ENCODE data around the gene MAN1A1.

Gene MAN1A1

DNA sequence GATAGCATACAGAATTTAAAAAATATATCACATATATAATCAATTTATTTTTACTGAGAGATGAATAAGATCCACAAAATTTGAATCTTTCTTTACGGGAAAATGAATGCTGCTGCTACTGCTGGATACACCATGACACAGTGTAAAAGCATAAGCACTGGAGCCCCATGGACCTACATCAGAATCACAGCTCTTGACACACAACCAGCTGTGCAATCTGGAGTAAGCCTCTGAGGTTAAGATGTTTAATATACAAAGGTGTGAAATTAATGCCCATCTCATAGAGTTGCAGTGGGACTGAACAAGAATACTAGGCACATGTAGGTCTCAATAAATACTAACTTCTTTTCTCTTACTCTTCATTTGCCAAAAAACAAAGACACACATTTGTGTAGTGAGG lies 48.1 kb downstream of the MAN1A1 start:
- TF ChIP-seq SPI1 (IDR thresholded peaks at IDR 0.05; ENCODE audit: borderline replicate concordance, low read depth) (no peak), POLR2AphosphoS5 (IDR thresholded peaks at IDR 0.05; ENCODE audit: low read depth) (no peak), GABPA (IDR thresholded peaks at IDR 0.05; ENCODE audit: low read depth) (no peak)
- TF ChIP-seq, protein P1, sequence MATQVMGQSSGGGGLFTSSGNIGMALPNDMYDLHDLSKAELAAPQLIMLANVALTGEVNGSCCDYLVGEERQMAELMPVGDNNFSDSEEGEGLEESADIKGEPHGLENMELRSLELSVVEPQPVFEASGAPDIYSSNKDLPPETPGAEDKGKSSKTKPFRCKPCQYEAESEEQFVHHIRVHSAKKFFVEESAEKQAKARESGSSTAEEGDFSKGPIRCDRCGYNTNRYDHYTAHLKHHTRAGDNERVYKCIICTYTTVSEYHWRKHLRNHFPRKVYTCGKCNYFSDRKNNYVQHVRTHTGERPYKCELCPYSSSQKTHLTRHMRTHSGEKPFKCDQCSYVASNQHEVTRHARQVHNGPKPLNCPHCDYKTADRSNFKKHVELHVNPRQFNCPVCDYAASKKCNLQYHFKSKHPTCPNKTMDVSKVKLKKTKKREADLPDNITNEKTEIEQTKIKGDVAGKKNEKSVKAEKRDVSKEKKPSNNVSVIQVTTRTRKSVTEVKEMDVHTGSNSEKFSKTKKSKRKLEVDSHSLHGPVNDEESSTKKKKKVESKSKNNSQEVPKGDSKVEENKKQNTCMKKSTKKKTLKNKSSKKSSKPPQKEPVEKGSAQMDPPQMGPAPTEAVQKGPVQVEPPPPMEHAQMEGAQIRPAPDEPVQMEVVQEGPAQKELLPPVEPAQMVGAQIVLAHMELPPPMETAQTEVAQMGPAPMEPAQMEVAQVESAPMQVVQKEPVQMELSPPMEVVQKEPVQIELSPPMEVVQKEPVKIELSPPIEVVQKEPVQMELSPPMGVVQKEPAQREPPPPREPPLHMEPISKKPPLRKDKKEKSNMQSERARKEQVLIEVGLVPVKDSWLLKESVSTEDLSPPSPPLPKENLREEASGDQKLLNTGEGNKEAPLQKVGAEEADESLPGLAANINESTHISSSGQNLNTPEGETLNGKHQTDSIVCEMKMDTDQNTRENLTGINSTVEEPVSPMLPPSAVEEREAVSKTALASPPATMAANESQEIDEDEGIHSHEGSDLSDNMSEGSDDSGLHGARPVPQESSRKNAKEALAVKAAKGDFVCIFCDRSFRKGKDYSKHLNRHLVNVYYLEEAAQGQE (IDR thresholded peaks at IDR 0.05; ENCODE audit: insufficient replicate concordance, low read depth), result no peak
- TF ChIP-seq, protein P2, sequence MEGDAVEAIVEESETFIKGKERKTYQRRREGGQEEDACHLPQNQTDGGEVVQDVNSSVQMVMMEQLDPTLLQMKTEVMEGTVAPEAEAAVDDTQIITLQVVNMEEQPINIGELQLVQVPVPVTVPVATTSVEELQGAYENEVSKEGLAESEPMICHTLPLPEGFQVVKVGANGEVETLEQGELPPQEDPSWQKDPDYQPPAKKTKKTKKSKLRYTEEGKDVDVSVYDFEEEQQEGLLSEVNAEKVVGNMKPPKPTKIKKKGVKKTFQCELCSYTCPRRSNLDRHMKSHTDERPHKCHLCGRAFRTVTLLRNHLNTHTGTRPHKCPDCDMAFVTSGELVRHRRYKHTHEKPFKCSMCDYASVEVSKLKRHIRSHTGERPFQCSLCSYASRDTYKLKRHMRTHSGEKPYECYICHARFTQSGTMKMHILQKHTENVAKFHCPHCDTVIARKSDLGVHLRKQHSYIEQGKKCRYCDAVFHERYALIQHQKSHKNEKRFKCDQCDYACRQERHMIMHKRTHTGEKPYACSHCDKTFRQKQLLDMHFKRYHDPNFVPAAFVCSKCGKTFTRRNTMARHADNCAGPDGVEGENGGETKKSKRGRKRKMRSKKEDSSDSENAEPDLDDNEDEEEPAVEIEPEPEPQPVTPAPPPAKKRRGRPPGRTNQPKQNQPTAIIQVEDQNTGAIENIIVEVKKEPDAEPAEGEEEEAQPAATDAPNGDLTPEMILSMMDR (IDR thresholded peaks at IDR 0.05; ENCODE audit: insufficient read depth, low read length), result no peak
- no peak for DNase-seq (ENCODE audit: low read depth in 1 of 2, low spot score in 1 of 2)
- no peak overlapping the region for H3K4me3 ChIP-seq (replicated peaks; ENCODE audit: insufficient read depth, low read length)
- H3K27ac ChIP-seq (replicated peaks), result no peak overlapping the region
- H3K27me3 ChIP-seq (ENCODE audit: insufficient read depth, poor library complexity, severe bottlenecking), result no peaks in the 10 kb centered on the region

DNA sequence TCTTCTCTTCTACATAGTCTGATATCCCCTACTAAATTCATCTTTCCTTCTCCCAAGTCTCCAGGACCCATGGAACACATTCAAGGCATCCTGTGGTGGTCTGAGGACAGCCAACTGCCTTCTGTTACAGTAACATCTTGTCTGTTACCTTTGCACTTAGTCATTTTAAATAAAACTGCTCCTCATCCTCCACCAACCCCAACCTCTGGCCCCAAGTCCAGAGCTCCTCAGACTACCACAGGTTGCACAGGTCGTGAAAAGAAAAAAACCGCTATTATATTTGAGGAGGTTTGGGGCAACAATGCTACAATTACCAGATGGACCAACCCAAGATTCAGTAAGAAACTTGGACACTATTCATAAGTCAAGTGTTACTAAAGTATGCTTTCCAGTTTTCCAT lies 49.9 kb downstream of the MAN1A1 start:
- TF ChIP-seq, protein P1 (IDR thresholded peaks at IDR 0.05; ENCODE audit: insufficient replicate concordance, low read depth), result no peak
- TF ChIP-seq, protein P2 (IDR thresholded peaks at IDR 0.05; ENCODE audit: insufficient read depth, low read length), result no peak
- TF ChIP-seq SPI1 (IDR thresholded peaks at IDR 0.05; ENCODE audit: borderline replicate concordance, low read depth), result no peak
- no peak for TF ChIP-seq POLR2AphosphoS5 (IDR thresholded peaks at IDR 0.05; ENCODE audit: low read depth)
- TF ChIP-seq GABPA (IDR thresholded peaks at IDR 0.05; ENCODE audit: low read depth), result no peak
- H3K27ac ChIP-seq (replicated peaks), result no peak overlapping the region
- no peak for DNase-seq (ENCODE audit: low read depth in 1 of 2, low spot score in 1 of 2)
- no peaks in the 10 kb centered on the region for H3K27me3 ChIP-seq (ENCODE audit: insufficient read depth, poor library complexity, severe bottlenecking)
- H3K4me3 ChIP-seq (replicated peaks; ENCODE audit: insufficient read depth, low read length), result no peak overlapping the region

DNA sequence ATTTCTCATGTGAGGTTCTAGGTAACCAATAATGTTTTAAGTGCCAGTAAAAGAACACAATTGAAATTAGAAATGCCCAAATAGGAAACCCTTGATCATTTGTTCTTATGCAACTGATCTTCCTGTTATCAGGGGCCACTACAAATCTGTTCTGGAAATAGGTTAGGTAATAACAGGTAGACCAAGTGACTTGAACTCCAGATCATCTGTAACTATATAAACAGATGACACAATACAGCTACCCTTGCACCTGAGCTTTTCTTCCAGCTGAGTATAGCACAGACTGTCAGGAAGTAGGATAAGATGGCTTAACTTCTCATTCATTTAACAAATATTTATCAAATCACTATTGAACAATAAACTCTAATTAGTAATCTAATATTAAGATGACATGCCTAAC lies 52.5 kb downstream of the MAN1A1 start:
- Histone ChIP-seq H3K27me3 (ENCODE audit: insufficient read depth, poor library complexity, severe bottlenecking) (no peaks in the 10 kb centered on the region), H3K4me3 (replicated peaks; ENCODE audit: insufficient read depth, low read length) (no peak overlapping the region), H3K27ac (replicated peaks) (no peak overlapping the region)
- DNase-seq (ENCODE audit: low read depth in 1 of 2, low spot score in 1 of 2), result no peak
- TF ChIP-seq, protein P1 (IDR thresholded peaks at IDR 0.05; ENCODE audit: insufficient replicate concordance, low read depth), result no peak
- TF ChIP-seq SPI1 (IDR thresholded peaks at IDR 0.05; ENCODE audit: borderline replicate concordance, low read depth) (no peak), POLR2AphosphoS5 (IDR thresholded peaks at IDR 0.05; ENCODE audit: low read depth) (no peak), GABPA (IDR thresholded peaks at IDR 0.05; ENCODE audit: low read depth) (no peak)
- TF ChIP-seq, protein P2 (IDR thresholded peaks at IDR 0.05; ENCODE audit: insufficient read depth, low read length), result no peak

Measured in HL-60 (cell line).